K562 (cell line): Measurements from ENCODE around the gene PDE8B.

Experiments
- BRCA1 ChIP-seq, 2 experiments: fragments of 450-650 bp in 1 of 2; sonication (generic) in 1 of 2; formaldehyde crosslinking in 1 of 2; IDR thresholded peaks; 2 replicates each; pipeline versions ENCODE4 v1.5.0 to v1.6.1; 2017 to 2020; ENCODE audit warnings: mild to moderate bottlenecking in 1 of 2, missing genetic modification reagents in 1 of 2
- CBFB ChIP-seq: sonication (generic); formaldehyde crosslinking; IDR thresholded peaks from 2 replicates; pipeline ENCODE4 v1.4.0; 2020; ENCODE audit warnings: mild to moderate bottlenecking, missing genetic modification reagents
- CREB1 ChIP-seq, 2 experiments: sonication (generic) in 1 of 2; formaldehyde crosslinking in 1 of 2; IDR thresholded peaks; 2 replicates each; pipeline versions ENCODE4 v1.6.1 to v1.8.0; 2012 to 2022; ENCODE audit warnings: inconsistent platforms in 1 of 2, mild to moderate bottlenecking in 1 of 2, missing genetic modification reagents in 1 of 2, moderate library complexity in 1 of 2
- KLF10 ChIP-seq: fragments of 250-450 bp; sonication (Bioruptor Pico); IDR thresholded peaks from 2 replicates; pipeline ENCODE4 v1.6.1; 2021; ENCODE audit warnings: matching md5 sums
- MYC ChIP-seq, 2 experiments: fragments of 250-450 bp in 1 of 2; sonication (Bioruptor Pico) in 1 of 2; IDR thresholded peaks; 2 replicates each; pipeline versions ENCODE4 v1.5.1 to v1.6.1; 2012 to 2021; ENCODE audit warnings: low read depth in 2 of 2, borderline replicate concordance in 1 of 2, improper control_type of control experiment in 1 of 2, low read length in 1 of 2, mild to moderate bottlenecking in 1 of 2, moderate library complexity in 1 of 2
- RCOR1 ChIP-seq, 2 experiments: IDR thresholded peaks; 2 replicates each; pipeline ENCODE4 v1.6.1; 2012; ENCODE audit warnings: low read depth in 2 of 2, low read length in 2 of 2, borderline replicate concordance in 1 of 2, improper control_type of control experiment in 1 of 2
- SMARCB1 ChIP-seq: IDR thresholded peaks from 2 replicates; pipeline ENCODE4 v1.6.1; 2011; ENCODE audit warnings: improper control_type of control experiment, low read depth; ENCODE audit not compliant: insufficient read length
- TGIF2 ChIP-seq: sonication (generic); formaldehyde crosslinking; IDR thresholded peaks from 2 replicates; pipeline ENCODE4 v1.8.1; 2022; ENCODE audit warnings: mild to moderate bottlenecking, missing genetic modification reagents, moderate library complexity
- ZC3H8 ChIP-seq: fragments of 450-650 bp; IDR thresholded peaks from 2 replicates; pipeline ENCODE4 v1.6.1; 2017
- ZNF445 ChIP-seq: fragments of 250-450 bp; sonication (Bioruptor Pico); IDR thresholded peaks from 2 replicates; pipeline ENCODE4 v1.4.0; 2020; ENCODE audit warnings: low read depth, mild to moderate bottlenecking, moderate library complexity
- ZNF644 ChIP-seq: fragments of 200-800 bp; sonication (Bioruptor generic); IDR thresholded peaks from 2 replicates; pipeline ENCODE4 v1.6.1; 2016; ENCODE audit warnings: low read depth, missing genetic modification characterization, missing compliant biosample characterization
- TF ChIP-seq, protein P1 (sequence below), 3 experiments: IDR thresholded peaks in 2 of 3; conservative IDR thresholded peaks in 1 of 3; 2 replicates each; pipeline ENCODE4 v1.5.1; 2011 to 2012; ENCODE audit warnings: low read length in 3 of 3, mild to moderate bottlenecking in 3 of 3, control low read depth in 2 of 3, improper control_type of control experiment in 1 of 3, inconsistent platforms in 1 of 3, low read depth in 1 of 3, mixed read lengths in 1 of 3, moderate library complexity in 1 of 3; ENCODE audit not compliant: insufficient read depth in 2 of 3
- TF ChIP-seq, protein P2 (sequence below): sonication (generic); formaldehyde crosslinking; IDR thresholded peaks from 2 replicates; pipeline ENCODE4 v1.9.0; 2022; ENCODE audit warnings: mild to moderate bottlenecking, missing genetic modification reagents
- TF ChIP-seq, protein P3 (sequence below): IDR thresholded peaks from 3 replicates; pipeline ENCODE4 v1.6.1; 2011; ENCODE audit warnings: borderline replicate concordance, mild to moderate bottlenecking, moderate library complexity; ENCODE audit not compliant: insufficient read length; ENCODE audit errors: extremely low read depth

DNA sequence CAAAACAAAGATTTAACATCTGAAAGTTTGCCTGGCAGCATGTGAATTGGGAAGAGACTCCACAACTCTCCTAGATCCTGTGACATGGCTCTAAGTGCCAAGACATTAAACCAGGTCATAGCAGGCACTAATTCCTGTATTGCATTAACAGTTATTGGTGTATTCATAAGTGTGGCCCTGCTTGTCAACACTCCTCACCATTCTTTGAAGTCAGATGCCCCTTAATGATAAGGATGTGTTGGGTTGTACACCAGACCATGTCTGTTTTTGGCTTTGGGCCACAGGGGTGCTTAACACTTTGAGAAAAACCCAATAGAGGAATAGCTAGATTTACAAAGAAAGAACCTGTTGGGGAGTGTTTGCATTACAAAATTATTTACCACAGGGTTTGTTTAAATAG is 43.4 kb upstream of the PDE8B start:
- no peak for TF ChIP-seq MYC (IDR thresholded peaks at IDR 0.05; ENCODE audit: low read depth, low read length)
- no peak for TF ChIP-seq MYC (CRISPR knock-in tag; IDR thresholded peaks at IDR 0.05; ENCODE audit: borderline replicate concordance, low read depth)
- no peak for TF ChIP-seq TGIF2 (CRISPR knock-in tag)
- no peak for TF ChIP-seq CREB1 (IDR thresholded peaks at IDR 0.05)
- no peak for TF ChIP-seq CREB1 (CRISPR knock-in tag; IDR thresholded peaks at IDR 0.05)
- TF ChIP-seq, protein P1, sequence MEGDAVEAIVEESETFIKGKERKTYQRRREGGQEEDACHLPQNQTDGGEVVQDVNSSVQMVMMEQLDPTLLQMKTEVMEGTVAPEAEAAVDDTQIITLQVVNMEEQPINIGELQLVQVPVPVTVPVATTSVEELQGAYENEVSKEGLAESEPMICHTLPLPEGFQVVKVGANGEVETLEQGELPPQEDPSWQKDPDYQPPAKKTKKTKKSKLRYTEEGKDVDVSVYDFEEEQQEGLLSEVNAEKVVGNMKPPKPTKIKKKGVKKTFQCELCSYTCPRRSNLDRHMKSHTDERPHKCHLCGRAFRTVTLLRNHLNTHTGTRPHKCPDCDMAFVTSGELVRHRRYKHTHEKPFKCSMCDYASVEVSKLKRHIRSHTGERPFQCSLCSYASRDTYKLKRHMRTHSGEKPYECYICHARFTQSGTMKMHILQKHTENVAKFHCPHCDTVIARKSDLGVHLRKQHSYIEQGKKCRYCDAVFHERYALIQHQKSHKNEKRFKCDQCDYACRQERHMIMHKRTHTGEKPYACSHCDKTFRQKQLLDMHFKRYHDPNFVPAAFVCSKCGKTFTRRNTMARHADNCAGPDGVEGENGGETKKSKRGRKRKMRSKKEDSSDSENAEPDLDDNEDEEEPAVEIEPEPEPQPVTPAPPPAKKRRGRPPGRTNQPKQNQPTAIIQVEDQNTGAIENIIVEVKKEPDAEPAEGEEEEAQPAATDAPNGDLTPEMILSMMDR (IDR thresholded peaks at IDR 0.05 in 2 of 3, conservative IDR thresholded peaks at IDR 0.05 in 1 of 3; ENCODE audit: insufficient read depth in 2 of 3, low read depth in 1 of 3, low read length in 3 of 3) = no peak
- no peak for TF ChIP-seq CBFB
- TF ChIP-seq ZNF644 (tag) = no peak
- no peak for TF ChIP-seq BRCA1 (IDR thresholded peaks at IDR 0.05)
- TF ChIP-seq BRCA1 (CRISPR knock-in tag; IDR thresholded peaks at IDR 0.05) = no peak
- TF ChIP-seq, protein P2, sequence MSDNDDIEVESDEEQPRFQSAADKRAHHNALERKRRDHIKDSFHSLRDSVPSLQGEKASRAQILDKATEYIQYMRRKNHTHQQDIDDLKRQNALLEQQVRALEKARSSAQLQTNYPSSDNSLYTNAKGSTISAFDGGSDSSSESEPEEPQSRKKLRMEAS (CRISPR knock-in tag) = no peak
- TF ChIP-seq KLF10 (CRISPR knock-in tag) = no peak
- no peak for TF ChIP-seq SMARCB1
- no peak for TF ChIP-seq ZNF445 (CRISPR knock-in tag)
- TF ChIP-seq RCOR1 (IDR thresholded peaks at IDR 0.05; ENCODE audit: borderline replicate concordance in 1 of 2, low read depth in 2 of 2, low read length in 2 of 2) = no peak
- TF ChIP-seq ZC3H8 = no peak
- TF ChIP-seq, protein P3, sequence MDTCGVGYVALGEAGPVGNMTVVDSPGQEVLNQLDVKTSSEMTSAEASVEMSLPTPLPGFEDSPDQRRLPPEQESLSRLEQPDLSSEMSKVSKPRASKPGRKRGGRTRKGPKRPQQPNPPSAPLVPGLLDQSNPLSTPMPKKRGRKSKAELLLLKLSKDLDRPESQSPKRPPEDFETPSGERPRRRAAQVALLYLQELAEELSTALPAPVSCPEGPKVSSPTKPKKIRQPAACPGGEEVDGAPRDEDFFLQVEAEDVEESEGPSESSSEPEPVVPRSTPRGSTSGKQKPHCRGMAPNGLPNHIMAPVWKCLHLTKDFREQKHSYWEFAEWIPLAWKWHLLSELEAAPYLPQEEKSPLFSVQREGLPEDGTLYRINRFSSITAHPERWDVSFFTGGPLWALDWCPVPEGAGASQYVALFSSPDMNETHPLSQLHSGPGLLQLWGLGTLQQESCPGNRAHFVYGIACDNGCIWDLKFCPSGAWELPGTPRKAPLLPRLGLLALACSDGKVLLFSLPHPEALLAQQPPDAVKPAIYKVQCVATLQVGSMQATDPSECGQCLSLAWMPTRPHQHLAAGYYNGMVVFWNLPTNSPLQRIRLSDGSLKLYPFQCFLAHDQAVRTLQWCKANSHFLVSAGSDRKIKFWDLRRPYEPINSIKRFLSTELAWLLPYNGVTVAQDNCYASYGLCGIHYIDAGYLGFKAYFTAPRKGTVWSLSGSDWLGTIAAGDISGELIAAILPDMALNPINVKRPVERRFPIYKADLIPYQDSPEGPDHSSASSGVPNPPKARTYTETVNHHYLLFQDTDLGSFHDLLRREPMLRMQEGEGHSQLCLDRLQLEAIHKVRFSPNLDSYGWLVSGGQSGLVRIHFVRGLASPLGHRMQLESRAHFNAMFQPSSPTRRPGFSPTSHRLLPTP = no peak
